ENCODE data around the gene SPTB. TPM values are rescaled to one million over a fixed set of nuclear protein-coding genes. Genes with fewer than 3 reads are reported as not detected.
A peak's percentile ranks its signal among the peaks of the same experiment; 100 is the strongest.

Gene SPTB
- total and polyA plus RNA-seq, 9 of the 15 experiments (the other 6 are each of a cell fraction or from before 2014, with no cell fraction given): 0.21 to 45.9 (median 11.7) TPM

- TF ChIP-seq ZNF407 (IDR thresholded peaks at IDR 0.05; ENCODE audit: low read depth) (no peak), SMAD4 (CRISPR knock-in tag; conservative IDR thresholded peaks at IDR 0.05) (no peak), MYBL2 (IDR thresholded peaks at IDR 0.05; ENCODE audit: low read depth) (0 out of 2 replicates have a peak, but pooled peaks have one; percentile 16), MYBL2 (CRISPR knock-in tag; IDR thresholded peaks at IDR 0.05; ENCODE audit: borderline replicate concordance) (no peak), BRF2 (IDR thresholded peaks at IDR 0.05; ENCODE audit: borderline replicate concordance, insufficient read depth, insufficient read length) (no peak), RBM34 (IDR thresholded peaks at IDR 0.05; ENCODE audit: borderline replicate concordance, insufficient read depth, low read length) (no peak), FUS (optimal IDR thresholded peaks at IDR 0.05; ENCODE audit: low read depth, low read length) (no peak), ZNF3 (CRISPR knock-in tag; IDR thresholded peaks at IDR 0.05) (no peak), DEAF1 (CRISPR knock-in tag; IDR thresholded peaks at IDR 0.05) (no peak), RAD51 (IDR thresholded peaks at IDR 0.05; ENCODE audit: borderline replicate concordance, low read depth) (no peak), ETV1 (tag; conservative IDR thresholded peaks at IDR 0.05; ENCODE audit: low read depth) (no peak), DPF2 (IDR thresholded peaks at IDR 0.05) (no peak), SLC30A9 (CRISPR knock-in tag; IDR thresholded peaks at IDR 0.05) (no peak), PREB (CRISPR knock-in tag; IDR thresholded peaks at IDR 0.05) (no peak), POLR2AphosphoS2 (IDR thresholded peaks at IDR 0.05; ENCODE audit: low read length) (no peak), GABPB1 (CRISPR knock-in tag; IDR thresholded peaks at IDR 0.05) (no peak), BMI1 (IDR thresholded peaks at IDR 0.05; ENCODE audit: low read length) (no peak), NFRKB (IDR thresholded peaks at IDR 0.05; ENCODE audit: low read depth) (no peak)
Observed at GRCh38 chr14:64841121-64841651, 38.5 kb downstream of the SPTB start (continued).

Measured in K562 (cell line).